Measurements from ENCODE around the gene ACTR3. TPM values are rescaled to one million over a fixed set of nuclear protein-coding genes. Genes with fewer than 3 reads are reported as not detected.

Gene ACTR3
- total RNA-seq, 3 donors from 2014 or later, result 217 to 242 (median 227) TPM

- Histone ChIP-seq H3K9me3 (no peaks in the 10 kb centered on the region), H3K4me1 (ENCODE audit: low read depth) (peaks cover 59% of the 10 kb centered on the region), H3K36me3 (ENCODE audit: low read depth) (no peaks in the 10 kb centered on the region), H3K4me3 (no peak overlapping the region)
- no peak for TF ChIP-seq CTCF (IDR thresholded peaks at IDR 0.05)
- DNase-seq, result no peak
- intact Hi-C loops (cut with DNase I, micrococcal nuclease), result loop anchor here in 1 of 2 donors (10.0 kb wide), 1 partner anchor 57 kb away; no protein-coding TSS in a partner anchor
- no peak for ATAC-seq
Observed at GRCh38 chr2:113898081-113898480, 8.2 kb downstream of the ACTR3 start.

GRCh38 chr2:113899166-113899565, 9.3 kb downstream of the ACTR3 start:
- intact Hi-C loops (cut with DNase I, micrococcal nuclease), result loop anchor here in 1 of 2 donors (10.0 kb wide), 1 partner anchor 56 kb away; no protein-coding TSS in a partner anchor
- H3K36me3 ChIP-seq (ENCODE audit: low read depth), result no peaks in the 10 kb centered on the region
- H3K9me3 ChIP-seq, result no peaks in the 10 kb centered on the region
- ATAC-seq (no peak), DNase-seq (no peak)
- H3K4me1 ChIP-seq (ENCODE audit: low read depth), result peaks cover 48% of the 10 kb centered on the region
- no peak for TF ChIP-seq CTCF (IDR thresholded peaks at IDR 0.05)
- no peak overlapping the region for H3K4me3 ChIP-seq

GRCh38 chr2:113901943-113902342, 12.1 kb downstream of the ACTR3 start:
- Histone ChIP-seq H3K4me3 (no peak overlapping the region), H3K36me3 (ENCODE audit: low read depth) (no peaks in the 10 kb centered on the region), H3K4me1 (ENCODE audit: low read depth) (peaks cover 30% of the 10 kb centered on the region), H3K9me3 (no peaks in the 10 kb centered on the region)
- intact Hi-C loops (cut with DNase I, micrococcal nuclease), result no loop called here
- no peak for TF ChIP-seq CTCF (IDR thresholded peaks at IDR 0.05)
- ATAC-seq (no peak), DNase-seq (no peak)

GRCh38 chr2:113905886-113906285, 16.0 kb downstream of the ACTR3 start:
- no peak for ATAC-seq

GRCh38 chr2:113906647-113907046, 16.8 kb downstream of the ACTR3 start:
- Histone ChIP-seq H3K36me3 (ENCODE audit: low read depth) (no peaks in the 10 kb centered on the region), H3K9me3 (no peaks in the 10 kb centered on the region), H3K4me3 (no peak overlapping the region), H3K4me1 (ENCODE audit: low read depth) (peaks cover 12% of the 10 kb centered on the region)
- intact Hi-C loops (cut with DNase I, micrococcal nuclease), result no loop called here
- no peak for TF ChIP-seq CTCF (IDR thresholded peaks at IDR 0.05)
- DNase-seq (no peak), ATAC-seq (no peak)

More at GRCh38 chr2:113905886-113906285, 16.0 kb downstream of the ACTR3 start:
- DNase-seq, result no peak
- TF ChIP-seq CTCF (IDR thresholded peaks at IDR 0.05), result no peak
- Histone ChIP-seq H3K4me3 (no peak overlapping the region), H3K36me3 (ENCODE audit: low read depth) (no peaks in the 10 kb centered on the region), H3K4me1 (ENCODE audit: low read depth) (peaks cover 9% of the 10 kb centered on the region), H3K9me3 (no peaks in the 10 kb centered on the region)
- intact Hi-C loops (cut with DNase I, micrococcal nuclease), result no loop called here

- ATAC-seq (no peak), DNase-seq (no peak)
- Histone ChIP-seq H3K9me3 (no peaks in the 10 kb centered on the region), H3K4me1 (ENCODE audit: low read depth) (peaks cover 12% of the 10 kb centered on the region), H3K4me3 (no peak overlapping the region), H3K36me3 (ENCODE audit: low read depth) (no peaks in the 10 kb centered on the region)
- intact Hi-C loops (cut with DNase I, micrococcal nuclease), result no loop called here
- TF ChIP-seq CTCF (IDR thresholded peaks at IDR 0.05), result no peak
Observed at GRCh38 chr2:113907297-113907696, 17.4 kb downstream of the ACTR3 start.
